Fibroblast of skin of back (primary cell): ENCODE data around the gene SH2D4B.

Experiments used
- DNase-seq: peaks from one replicate; pipeline ENCODE4 v3.0.0-alpha.2; 2013

The SH2D4B gene

DNA sequence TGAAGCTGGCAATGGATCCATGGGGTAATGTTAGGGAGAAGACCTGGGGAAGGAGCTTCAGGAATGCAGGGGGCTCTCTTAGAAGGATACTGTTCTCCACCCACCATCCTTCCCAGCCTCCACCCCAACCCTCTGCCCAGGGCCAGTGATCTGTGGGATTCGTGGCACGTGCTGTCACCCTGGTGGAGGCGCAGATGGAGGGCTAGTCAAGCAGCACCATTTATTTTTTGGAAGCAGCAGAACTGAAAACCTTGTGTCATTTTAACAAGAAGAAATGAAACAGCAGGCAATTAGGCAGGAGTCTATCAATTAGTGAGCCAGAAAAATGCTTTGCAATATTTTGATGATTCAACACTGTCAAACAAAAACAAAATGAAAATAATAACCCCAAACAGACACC, 155.9 kb downstream of the SH2D4B start:
- no peak for DNase-seq

DNA sequence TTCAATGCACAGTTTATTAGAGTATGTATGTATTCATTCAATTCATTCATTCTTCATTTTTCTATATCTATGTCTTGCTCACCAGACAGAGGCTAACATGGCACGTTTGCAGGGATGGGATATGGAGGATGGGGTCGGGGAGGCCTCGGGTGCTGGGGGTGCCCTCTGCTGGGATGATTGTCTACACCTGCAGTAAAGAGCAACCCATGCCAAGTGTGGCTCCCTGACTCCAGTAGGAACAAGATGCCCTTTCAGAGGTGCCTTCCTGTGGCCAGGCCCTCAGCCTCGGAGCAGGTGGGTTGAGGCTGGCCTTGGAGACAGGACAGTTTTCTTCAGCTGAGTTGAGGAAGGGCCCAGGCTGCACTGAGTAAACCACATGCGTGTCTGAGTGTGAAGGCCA, 157.2 kb downstream of the SH2D4B start:
- no peak for DNase-seq
